Bronchial epithelial cell (primary cell): ENCODE results near the gene CNEP1R1. TPM values are rescaled to one million over a fixed set of nuclear protein-coding genes. Genes with fewer than 3 reads are reported as not detected.

Source experiments
- DNase-seq: peaks from one replicate; pipeline ENCODE4 v3.0.0-alpha.2; 2010; ENCODE audit warnings: low read depth
- FAIRE-seq: peaks from 2 replicates; lab custom pipeline; 2011; peaks lifted over from hg19 to GRCh38; lab: Jason Lieb, UNC
- H3K27me3 ChIP-seq: 2 replicates; pipeline ENCODE4 v1.5.1; 2011; ENCODE audit warnings: low read length; ENCODE audit not compliant: control insufficient read depth, insufficient read depth
- H3K36me3 ChIP-seq: 2 replicates; pipeline ENCODE4 v1.5.1; 2011; ENCODE audit warnings: low read length; ENCODE audit not compliant: control insufficient read depth, insufficient read depth
- H3K4me3 ChIP-seq: 2 replicates; pipeline ENCODE4 v1.5.1; 2011; ENCODE audit warnings: mild to moderate bottlenecking, low read depth, low read length, control low read depth
- CTCF ChIP-seq: IDR thresholded peaks from 2 replicates; pipeline ENCODE4 v1.5.1; 2011; ENCODE audit warnings: mild to moderate bottlenecking, moderate library complexity, low read length, control low read depth, inconsistent platforms; ENCODE audit not compliant: insufficient read depth, severe bottlenecking
- total RNA-seq: library from RNA; depleted of rRNA; stranded (reverse); fragments of >200 nt; gene quantifications from 2 replicates; pipeline ENCODE4 v1.2.1, GENCODE V29; 2014

CNEP1R1 gene
- total RNA-seq, 1 donor from 2014 or later, result 23.7 TPM

GRCh38 chr16:50050802-50051201 lies 25.8 kb downstream of the CNEP1R1 start:
- Histone ChIP-seq H3K36me3 (no peaks in the 10 kb centered on the region), H3K4me3 (no peak overlapping the region), H3K27me3 (no peaks in the 10 kb centered on the region)
- DNase-seq (no peak), FAIRE-seq (no peak)
- no peak for TF ChIP-seq CTCF

- no peaks in the 10 kb centered on the region for H3K27me3 ChIP-seq
- FAIRE-seq, result no peak
- H3K4me3 ChIP-seq, result no peak overlapping the region
- H3K36me3 ChIP-seq, result no peaks in the 10 kb centered on the region
- no peak for DNase-seq
- no peak for TF ChIP-seq CTCF
Observed at GRCh38 chr16:50056226-50056625, 31.2 kb downstream of the CNEP1R1 start.

GRCh38 chr16:50058091-50058771 lies 33.2 kb downstream of the CNEP1R1 start:
- no peak for DNase-seq
- Histone ChIP-seq H3K36me3 (no peaks in the 10 kb centered on the region), H3K27me3 (no peaks in the 10 kb centered on the region), H3K4me3 (no peak overlapping the region)
- TF ChIP-seq CTCF, result no peak
- FAIRE-seq, result no peak

GRCh38 chr16:50059111-50059510 lies 34.1 kb downstream of the CNEP1R1 start:
- Histone ChIP-seq H3K4me3 (no peak overlapping the region), H3K27me3 (no peaks in the 10 kb centered on the region), H3K36me3 (no peaks in the 10 kb centered on the region)
- DNase-seq (no peak), FAIRE-seq (no peak)
- TF ChIP-seq CTCF, result no peak

- Histone ChIP-seq H3K36me3 (no peaks in the 10 kb centered on the region), H3K4me3 (no peak overlapping the region), H3K27me3 (no peaks in the 10 kb centered on the region)
- FAIRE-seq, result no peak
- DNase-seq, result no peak
- TF ChIP-seq CTCF, result no peak
Observed at GRCh38 chr16:50059669-50060068, 34.6 kb downstream of the CNEP1R1 start.

- Histone ChIP-seq H3K27me3 (no peaks in the 10 kb centered on the region), H3K36me3 (no peaks in the 10 kb centered on the region), H3K4me3 (no peak overlapping the region)
- FAIRE-seq (no peak), DNase-seq (no peak)
- TF ChIP-seq CTCF, result no peak
Observed at GRCh38 chr16:50061326-50061725, 36.3 kb downstream of the CNEP1R1 start.
